D721Med (cell line): ENCODE measurements around the gene OR10G8.

Source experiments
- DNase-seq: peaks from one replicate; pipeline ENCODE4 v3.0.0; 2011; ENCODE audit warnings: low spot score; ENCODE audit not compliant: insufficient read length
- FAIRE-seq: peaks from 2 replicates; lab custom pipeline; 2011; peaks lifted over from hg19 to GRCh38; lab: Jason Lieb, UNC
- TF ChIP-seq, protein P1 (sequence below): IDR thresholded peaks from 2 replicates; pipeline ENCODE4 v1.5.1; 2012; ENCODE audit warnings: mild to moderate bottlenecking, control low read depth; ENCODE audit not compliant: insufficient read depth; ENCODE audit errors: missing control alignments

Gene OR10G8

DNA sequence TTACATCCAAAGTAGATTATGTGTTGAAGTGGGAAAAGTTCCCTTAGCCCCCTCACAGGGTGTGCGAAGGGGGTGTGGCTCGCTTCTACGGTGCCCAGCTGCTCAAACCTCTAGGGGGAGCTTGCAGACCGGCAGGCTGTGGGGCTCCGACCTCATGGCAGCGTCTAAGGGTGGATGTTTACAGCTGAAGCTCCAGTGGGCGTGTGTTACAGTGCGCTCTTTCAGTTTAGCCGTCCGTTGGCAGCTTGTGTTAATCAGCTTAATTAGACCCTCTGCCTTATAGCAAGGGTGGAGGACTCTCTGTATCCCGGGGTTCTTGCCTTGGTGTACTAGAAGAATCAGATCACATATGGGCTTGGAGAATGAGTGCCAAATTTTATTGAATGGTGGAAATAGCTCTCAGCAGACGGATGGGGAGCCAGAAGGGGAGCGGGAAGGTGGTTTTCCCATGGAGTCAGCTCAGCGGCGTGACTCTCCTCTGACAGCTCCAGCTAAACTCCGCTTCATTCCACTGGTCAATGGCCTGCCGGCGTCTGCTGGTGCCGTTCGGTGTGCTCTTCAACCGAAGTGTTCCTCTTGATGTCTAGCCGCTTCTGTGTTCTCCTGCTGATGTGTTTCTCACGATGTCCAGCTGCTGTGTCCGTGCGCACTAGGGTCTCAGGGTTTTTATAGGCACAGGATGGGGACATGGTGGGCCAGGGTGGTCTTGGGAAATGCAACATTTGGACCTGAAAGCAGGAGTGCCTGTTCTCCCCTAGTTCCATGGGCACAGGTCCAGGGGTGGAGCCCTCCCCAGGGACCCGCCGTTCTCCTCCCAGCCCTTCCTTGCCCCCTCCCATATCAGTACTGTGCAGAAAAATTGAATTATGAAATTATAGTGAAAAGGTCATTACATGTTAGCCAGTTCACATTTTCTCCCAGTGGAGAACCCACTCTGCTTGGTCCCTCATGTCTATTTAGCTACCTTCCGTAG lies 43.1 kb downstream of the OR10G8 start:
- TF ChIP-seq, protein P1, sequence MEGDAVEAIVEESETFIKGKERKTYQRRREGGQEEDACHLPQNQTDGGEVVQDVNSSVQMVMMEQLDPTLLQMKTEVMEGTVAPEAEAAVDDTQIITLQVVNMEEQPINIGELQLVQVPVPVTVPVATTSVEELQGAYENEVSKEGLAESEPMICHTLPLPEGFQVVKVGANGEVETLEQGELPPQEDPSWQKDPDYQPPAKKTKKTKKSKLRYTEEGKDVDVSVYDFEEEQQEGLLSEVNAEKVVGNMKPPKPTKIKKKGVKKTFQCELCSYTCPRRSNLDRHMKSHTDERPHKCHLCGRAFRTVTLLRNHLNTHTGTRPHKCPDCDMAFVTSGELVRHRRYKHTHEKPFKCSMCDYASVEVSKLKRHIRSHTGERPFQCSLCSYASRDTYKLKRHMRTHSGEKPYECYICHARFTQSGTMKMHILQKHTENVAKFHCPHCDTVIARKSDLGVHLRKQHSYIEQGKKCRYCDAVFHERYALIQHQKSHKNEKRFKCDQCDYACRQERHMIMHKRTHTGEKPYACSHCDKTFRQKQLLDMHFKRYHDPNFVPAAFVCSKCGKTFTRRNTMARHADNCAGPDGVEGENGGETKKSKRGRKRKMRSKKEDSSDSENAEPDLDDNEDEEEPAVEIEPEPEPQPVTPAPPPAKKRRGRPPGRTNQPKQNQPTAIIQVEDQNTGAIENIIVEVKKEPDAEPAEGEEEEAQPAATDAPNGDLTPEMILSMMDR = peak; percentile 64
- FAIRE-seq (no peak), DNase-seq (no peak)

DNA sequence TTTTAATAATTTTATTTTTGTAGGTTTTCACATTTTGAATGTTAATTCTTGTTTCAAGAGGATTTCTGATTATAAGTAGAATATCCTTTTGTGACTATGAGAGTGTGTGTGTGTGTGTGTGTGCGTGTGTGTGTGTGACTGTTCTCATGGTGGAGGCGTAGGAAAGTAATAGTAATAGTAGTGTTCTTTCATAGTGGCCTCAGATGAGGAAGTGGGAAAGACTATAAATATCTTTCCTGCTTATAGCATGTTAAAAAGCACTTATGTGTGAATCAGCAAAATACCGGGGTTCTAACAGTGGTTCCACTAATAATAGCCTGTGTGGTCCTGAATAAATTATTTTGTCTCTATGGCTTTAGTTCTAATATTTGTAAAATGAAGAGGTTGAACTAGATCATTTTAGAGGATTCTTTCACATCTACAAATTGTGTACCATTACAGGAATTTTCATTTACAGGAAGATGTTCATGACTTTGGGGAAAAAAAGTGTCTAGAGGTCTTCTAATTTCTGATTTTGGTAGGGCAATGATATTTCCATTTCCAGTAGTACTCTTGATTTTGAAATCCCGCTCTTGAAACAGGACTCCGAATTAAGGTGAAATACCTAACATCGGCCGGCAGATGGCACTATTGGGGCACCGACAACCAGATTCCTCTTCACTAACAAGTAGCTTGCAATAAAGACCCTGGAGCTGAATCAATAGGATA lies 44.5 kb downstream of the OR10G8 start:
- peak; percentile 67 for FAIRE-seq
- TF ChIP-seq, protein P1 = peak; percentile 77
- DNase-seq = no peak

DNA sequence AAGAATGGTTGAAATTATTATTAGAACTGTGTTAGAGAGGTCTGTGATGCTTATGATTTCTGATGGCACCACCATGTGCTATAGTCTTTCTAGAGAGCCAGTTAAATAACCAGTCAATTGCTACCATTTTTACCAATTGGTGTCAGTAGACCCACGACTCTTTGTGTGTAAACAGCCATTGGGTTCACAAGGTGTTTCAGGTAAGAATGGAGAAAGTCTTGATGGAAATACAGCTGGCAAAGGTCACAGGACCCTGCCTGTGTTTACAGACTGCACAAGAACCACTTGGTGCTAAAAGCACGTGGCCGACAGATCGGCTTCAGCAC lies 45.0 kb downstream of the OR10G8 start:
- DNase-seq (no peak), FAIRE-seq (no peak)
- TF ChIP-seq, protein P1 = no peak

DNA sequence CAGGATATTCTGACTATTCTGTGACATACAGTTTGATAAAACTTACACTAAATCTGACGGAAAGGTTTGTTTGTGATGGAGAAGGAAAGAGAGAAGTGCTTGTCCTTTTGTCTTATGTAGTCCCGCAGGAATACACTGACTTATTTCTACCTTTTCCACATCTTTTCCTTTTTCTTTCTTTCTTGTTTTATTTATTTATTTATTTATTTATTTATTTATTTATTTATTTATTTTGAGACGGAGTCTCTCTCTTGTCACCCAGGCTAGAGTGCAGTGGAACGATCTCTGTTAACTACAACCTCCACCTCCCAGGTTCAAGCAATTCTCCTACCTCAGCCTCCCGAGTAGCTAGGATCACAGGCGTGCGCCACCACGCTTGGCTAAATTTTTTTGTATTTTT lies 45.5 kb downstream of the OR10G8 start:
- no peak for FAIRE-seq
- TF ChIP-seq, protein P1 = no peak
- no peak for DNase-seq

DNA sequence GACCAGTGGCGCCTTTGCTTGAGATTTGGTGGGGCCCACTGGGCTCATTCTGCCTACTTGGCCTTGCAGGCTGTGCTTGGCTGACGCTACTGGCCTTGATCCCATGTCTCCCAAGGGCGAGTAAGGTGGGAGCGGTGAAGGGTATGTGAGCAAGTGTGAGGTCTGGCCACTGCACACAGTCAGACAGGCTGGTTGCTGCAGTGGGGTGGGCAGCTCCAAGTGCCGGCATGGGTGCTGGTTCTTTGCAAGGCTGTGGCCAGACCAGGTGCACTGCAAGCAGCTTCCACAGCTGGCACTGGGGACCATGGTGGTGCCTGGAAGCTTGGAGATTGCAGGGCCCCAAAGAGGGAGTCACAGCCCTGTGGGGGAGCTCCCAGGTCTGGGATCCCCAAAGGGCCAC lies 48.0 kb downstream of the OR10G8 start:
- FAIRE-seq (no peak), DNase-seq (no peak)
- TF ChIP-seq, protein P1 = no peak

DNA sequence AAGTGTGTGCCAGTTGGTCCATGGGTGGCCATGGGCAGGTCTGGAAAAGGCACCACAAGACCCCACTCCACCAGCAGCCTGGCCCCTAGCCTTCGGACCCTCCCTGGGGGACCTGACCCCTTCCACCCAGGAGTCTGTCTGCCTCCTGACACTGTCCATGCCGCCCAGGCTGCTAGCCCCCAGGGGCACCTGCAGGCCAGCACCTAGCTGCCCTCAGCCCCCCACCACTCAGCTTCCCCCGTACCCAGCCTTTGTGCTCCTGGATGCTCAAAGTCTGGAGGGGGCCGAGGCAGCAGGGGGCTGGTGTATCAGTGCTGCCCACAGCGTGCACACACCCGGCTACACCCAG lies 48.9 kb downstream of the OR10G8 start:
- DNase-seq = no peak
- FAIRE-seq = no peak
- TF ChIP-seq, protein P1 = no peak
